HG03196 (cell line): ENCODE measurements around the gene MXI1.
A peak's percentile ranks its signal among the peaks of the same experiment; 100 is the strongest.

Source experiments
- ATAC-seq: cut with Tn5 transposase; IDR thresholded peaks from one replicate; pipeline ENCODE4 v1.9.1; 2021; ENCODE audit not compliant: unreplicated experiment

The MXI1 gene

GRCh38 chr10:110207011-110207804, at the start of gene MXI1:
Gene MXI1, plus strand, starts transcription at chr10:110207605. Its CDS starts 204 bp downstream, at chr10:110207809.
- ATAC-seq, result peak; percentile 49

GRCh38 chr10:110158051-110159005, 49.1 kb upstream of the MXI1 start:
- ATAC-seq, result no peak

GRCh38 chr10:110160081-110160480, 47.3 kb upstream of the MXI1 start:
- no peak for ATAC-seq

GRCh38 chr10:110160522-110160921, 46.9 kb upstream of the MXI1 start:
- ATAC-seq, result no peak

- no peak for ATAC-seq
Observed at GRCh38 chr10:110162741-110163145, 44.7 kb upstream of the MXI1 start.

- ATAC-seq, result no peak
Observed at GRCh38 chr10:110163192-110163773, 44.1 kb upstream of the MXI1 start.

- no peak for ATAC-seq
Observed at GRCh38 chr10:110163841-110164240, 43.6 kb upstream of the MXI1 start.

- no peak for ATAC-seq
Observed at GRCh38 chr10:110165239-110165638, 42.2 kb upstream of the MXI1 start.

- no peak for ATAC-seq
Observed at GRCh38 chr10:110167149-110167548, 40.3 kb upstream of the MXI1 start.

GRCh38 chr10:110168601-110169481, 38.6 kb upstream of the MXI1 start:
- peak; percentile 58 for ATAC-seq

- no peak for ATAC-seq
Observed at GRCh38 chr10:110169586-110169985, 37.8 kb upstream of the MXI1 start.

GRCh38 chr10:110170142-110170971, 37.0 kb upstream of the MXI1 start:
- no peak for ATAC-seq

- ATAC-seq, result no peak
Observed at GRCh38 chr10:110171032-110171431, 36.4 kb upstream of the MXI1 start.

- no peak for ATAC-seq
Observed at GRCh38 chr10:110172155-110172554, 35.2 kb upstream of the MXI1 start.

- ATAC-seq, result no peak
Observed at GRCh38 chr10:110174201-110174600, 33.2 kb upstream of the MXI1 start.

GRCh38 chr10:110174816-110175215, 32.6 kb upstream of the MXI1 start:
- no peak for ATAC-seq

GRCh38 chr10:110175406-110175805, 32.0 kb upstream of the MXI1 start:
- ATAC-seq, result no peak

GRCh38 chr10:110176141-110177030, 31.0 kb upstream of the MXI1 start:
- no peak for ATAC-seq

- no peak for ATAC-seq
Observed at GRCh38 chr10:110179220-110179619, 28.2 kb upstream of the MXI1 start.
